ENCODE data around the gene BORCS6.
A peak's percentile ranks its signal among the peaks of the same experiment; 100 is the strongest.

The BORCS6 gene

GRCh38 chr17:8151120-8151640 is 38.8 kb downstream of the BORCS6 start:
- ATAC-seq (ENCODE audit: low read depth) (peak; percentile 68), DNase-seq (ENCODE audit: low spot score in 2 of 2) (peak; percentile 86 to 91)
- Mint-ChIP-seq H3K4me3 (peak overlapping the region; percentile 84), H3K36me3 (peaks cover 26% of the 10 kb centered on the region), H3K9me3 (no peaks in the 10 kb centered on the region), H3K27ac (peak overlapping the region; percentile 91), H3K4me1 (peaks cover 41% of the 10 kb centered on the region), H3K27me3 (no peaks in the 10 kb centered on the region)

- Mint-ChIP-seq H3K36me3 (peaks cover 29% of the 10 kb centered on the region), H3K27ac (peak overlapping the region; percentile 91), H3K4me3 (peak overlapping the region; percentile 84), H3K4me1 (peaks cover 40% of the 10 kb centered on the region), H3K9me3 (no peaks in the 10 kb centered on the region), H3K27me3 (no peaks in the 10 kb centered on the region)
- ATAC-seq (ENCODE audit: low read depth) (no peak), DNase-seq (ENCODE audit: low spot score in 2 of 2) (no peak)
These were observed 39.5 kb downstream of the BORCS6 start for GRCh38 chr17:8150194-8151119.

- Mint-ChIP-seq H3K36me3 (peaks cover 29% of the 10 kb centered on the region), H3K4me1 (peaks cover 33% of the 10 kb centered on the region), H3K4me3 (peak overlapping the region; percentile 19)
These were observed 40.4 kb downstream of the BORCS6 start for GRCh38 chr17:8149419-8150193.

GRCh38 chr17:8148560-8148959 is 41.4 kb downstream of the BORCS6 start:
- H3K36me3 Mint-ChIP-seq = peaks cover 31% of the 10 kb centered on the region
- H3K27me3 Mint-ChIP-seq = no peaks in the 10 kb centered on the region
- no peaks in the 10 kb centered on the region for H3K9me3 Mint-ChIP-seq
- peaks cover 26% of the 10 kb centered on the region for H3K4me1 Mint-ChIP-seq
- ATAC-seq (ENCODE audit: low read depth) = no peak
- H3K27ac Mint-ChIP-seq = peak overlapping the region; percentile 91
- H3K4me3 Mint-ChIP-seq = no peak overlapping the region
- no peak for DNase-seq (ENCODE audit: low spot score in 2 of 2)

More at GRCh38 chr17:8149419-8150193, 40.4 kb downstream of the BORCS6 start:
- no peaks in the 10 kb centered on the region for H3K27me3 Mint-ChIP-seq
- ATAC-seq (ENCODE audit: low read depth) (no peak), DNase-seq (ENCODE audit: low spot score in 2 of 2) (no peak)
- peak overlapping the region; percentile 91 for H3K27ac Mint-ChIP-seq
- H3K9me3 Mint-ChIP-seq = no peaks in the 10 kb centered on the region

- Mint-ChIP-seq H3K4me3 (no peak overlapping the region), H3K9me3 (no peaks in the 10 kb centered on the region), H3K27me3 (no peaks in the 10 kb centered on the region), H3K4me1 (peaks cover 22% of the 10 kb centered on the region), H3K27ac (peak overlapping the region; percentile 91), H3K36me3 (peaks cover 31% of the 10 kb centered on the region)
- DNase-seq (ENCODE audit: low spot score in 2 of 2) (peak in 1 of 2 donors; percentile 22), ATAC-seq (ENCODE audit: low read depth) (no peak)
These were observed 42.1 kb downstream of the BORCS6 start for GRCh38 chr17:8147805-8148404.

GRCh38 chr17:8147141-8147804 is 42.7 kb downstream of the BORCS6 start:
- Mint-ChIP-seq H3K27ac (peak overlapping the region; percentile 91), H3K36me3 (peaks cover 34% of the 10 kb centered on the region)
- ATAC-seq (ENCODE audit: low read depth) = no peak

GRCh38 chr17:8146381-8147140 is 43.4 kb downstream of the BORCS6 start:
- peaks cover 15% of the 10 kb centered on the region for H3K4me1 Mint-ChIP-seq
- H3K9me3 Mint-ChIP-seq = no peaks in the 10 kb centered on the region
- peak overlapping the region; percentile 76 for H3K27ac Mint-ChIP-seq
- H3K36me3 Mint-ChIP-seq = peaks cover 34% of the 10 kb centered on the region
- H3K27me3 Mint-ChIP-seq = no peaks in the 10 kb centered on the region
- DNase-seq (ENCODE audit: low spot score in 2 of 2) (peak; percentile 14 to 40), ATAC-seq (ENCODE audit: low read depth) (no peak)
- no peak overlapping the region for H3K4me3 Mint-ChIP-seq

More at GRCh38 chr17:8147141-8147804, 42.7 kb downstream of the BORCS6 start:
- Mint-ChIP-seq H3K27me3 (no peaks in the 10 kb centered on the region), H3K4me1 (peaks cover 20% of the 10 kb centered on the region), H3K9me3 (no peaks in the 10 kb centered on the region), H3K4me3 (no peak overlapping the region)
- peak in 1 of 2 donors; percentile 26 for DNase-seq (ENCODE audit: low spot score in 2 of 2)

GRCh38 chr17:8145811-8146210 is 44.2 kb downstream of the BORCS6 start:
- Mint-ChIP-seq H3K4me3 (no peak overlapping the region), H3K27ac (peak overlapping the region; percentile 76), H3K36me3 (peaks cover 36% of the 10 kb centered on the region)

GRCh38 chr17:8144401-8145231 is 45.4 kb downstream of the BORCS6 start:
- H3K27ac Mint-ChIP-seq = peak overlapping the region; percentile 70

More at GRCh38 chr17:8145811-8146210, 44.2 kb downstream of the BORCS6 start:
- H3K9me3 Mint-ChIP-seq = no peaks in the 10 kb centered on the region
- DNase-seq (ENCODE audit: low spot score in 2 of 2) = peak in 1 of 2 donors; percentile 20
- no peak for ATAC-seq (ENCODE audit: low read depth)
- no peaks in the 10 kb centered on the region for H3K27me3 Mint-ChIP-seq
- peaks cover 10% of the 10 kb centered on the region for H3K4me1 Mint-ChIP-seq

GRCh38 chr17:8143581-8144400 is 46.2 kb downstream of the BORCS6 start:
- Mint-ChIP-seq H3K4me1 (peaks cover 6% of the 10 kb centered on the region), H3K9me3 (no peaks in the 10 kb centered on the region), H3K36me3 (peaks cover 32% of the 10 kb centered on the region), H3K4me3 (no peak overlapping the region), H3K27ac (peak overlapping the region; percentile 70), H3K27me3 (no peaks in the 10 kb centered on the region)
- DNase-seq (ENCODE audit: low spot score in 2 of 2) = peak; percentile 18 to 49
- no peak for ATAC-seq (ENCODE audit: low read depth)

More at GRCh38 chr17:8144401-8145231, 45.4 kb downstream of the BORCS6 start:
- Mint-ChIP-seq H3K36me3 (peaks cover 35% of the 10 kb centered on the region), H3K27me3 (no peaks in the 10 kb centered on the region), H3K9me3 (no peaks in the 10 kb centered on the region), H3K4me1 (peaks cover 8% of the 10 kb centered on the region), H3K4me3 (no peak overlapping the region)
- no peak for ATAC-seq (ENCODE audit: low read depth)
- DNase-seq (ENCODE audit: low spot score in 2 of 2) = peak in 1 of 2 donors; percentile 39

GRCh38 chr17:8142887-8143580 is 46.9 kb downstream of the BORCS6 start:
- Mint-ChIP-seq H3K4me1 (peaks cover 6% of the 10 kb centered on the region), H3K9me3 (no peaks in the 10 kb centered on the region), H3K4me3 (no peak overlapping the region), H3K27ac (peak overlapping the region; percentile 70), H3K36me3 (peaks cover 26% of the 10 kb centered on the region), H3K27me3 (no peaks in the 10 kb centered on the region)
- peak in 1 of 2 donors; percentile 21 for DNase-seq (ENCODE audit: low spot score in 2 of 2)
- ATAC-seq (ENCODE audit: low read depth) = no peak
